Measurements from ENCODE around the gene GADD45G.
A peak's percentile ranks its signal among the peaks of the same experiment; 100 is the strongest.

GADD45G gene

GRCh38 chr9:89592213-89592815 lies 12.5 kb upstream of the GADD45G start:
- Histone ChIP-seq H3K4me3 (no peak overlapping the region), H3K27ac (no peak overlapping the region)

- H3K27ac ChIP-seq: no peak overlapping the region
Measured at GRCh38 chr9:89592963-89593726, 11.7 kb upstream of the GADD45G start.

GRCh38 chr9:89593727-89594427 lies 10.9 kb upstream of the GADD45G start:
- Histone ChIP-seq H3K4me3 (no peak overlapping the region), H3K27ac (no peak overlapping the region)

More at GRCh38 chr9:89592963-89593726, 11.7 kb upstream of the GADD45G start:
- H3K4me3 ChIP-seq: no peak overlapping the region

GRCh38 chr9:89594811-89595550 lies 9.8 kb upstream of the GADD45G start:
- H3K4me3 ChIP-seq: no peak overlapping the region
- H3K27ac ChIP-seq: no peak overlapping the region

- no peak overlapping the region for H3K27ac ChIP-seq
- H3K4me3 ChIP-seq: no peak overlapping the region
Measured at GRCh38 chr9:89595646-89596045, 9.2 kb upstream of the GADD45G start.

GRCh38 chr9:89596937-89597555 lies 7.8 kb upstream of the GADD45G start:
- H3K4me3 ChIP-seq: no peak overlapping the region
- H3K27ac ChIP-seq: no peak overlapping the region

- H3K27ac ChIP-seq: no peak overlapping the region
Measured at GRCh38 chr9:89597711-89598362, 7.0 kb upstream of the GADD45G start.

GRCh38 chr9:89598363-89598713 lies 6.5 kb upstream of the GADD45G start:
- no peak overlapping the region for H3K27ac ChIP-seq
- H3K4me3 ChIP-seq: no peak overlapping the region

More at GRCh38 chr9:89597711-89598362, 7.0 kb upstream of the GADD45G start:
- no peak overlapping the region for H3K4me3 ChIP-seq

- H3K4me3 ChIP-seq: no peak overlapping the region
Measured at GRCh38 chr9:89598926-89599325, 5.9 kb upstream of the GADD45G start.

GRCh38 chr9:89600831-89601230 lies 4.0 kb upstream of the GADD45G start:
- Histone ChIP-seq H3K4me3 (no peak overlapping the region), H3K27ac (no peak overlapping the region)

More at GRCh38 chr9:89598926-89599325, 5.9 kb upstream of the GADD45G start:
- H3K27ac ChIP-seq: no peak overlapping the region

- no peak overlapping the region for H3K4me3 ChIP-seq
- H3K27ac ChIP-seq: no peak overlapping the region
Measured at GRCh38 chr9:89601306-89601705, 3.5 kb upstream of the GADD45G start.

GRCh38 chr9:89601856-89602562 lies 2.8 kb upstream of the GADD45G start:
- Histone ChIP-seq H3K4me3 (no peak overlapping the region), H3K27ac (no peak overlapping the region)

- H3K4me3 ChIP-seq: peak overlapping the region; percentile 26 to 70 (median 63)
Measured at GRCh38 chr9:89602978-89603766, 1.6 kb upstream of the GADD45G start.

GRCh38 chr9:89603767-89604665 lies 796 bp upstream of the GADD45G start:
- H3K27ac ChIP-seq: peak overlapping the region in 8 of 21 experiments; percentile 0 to 95 (median 18)

More at GRCh38 chr9:89602978-89603766, 1.6 kb upstream of the GADD45G start:
- H3K27ac ChIP-seq: peak overlapping the region in 4 of 21 experiments; percentile 4 to 95 (median 48)

GRCh38 chr9:89605465-89606048 lies 745 bp downstream of the GADD45G start:
- Histone ChIP-seq H3K4me3 (peak overlapping the region; percentile 54 to 70 (median 65)), H3K27ac (peak overlapping the region in 20 of 21 experiments; percentile 63 to 95 (median 82))

More at GRCh38 chr9:89603767-89604665, 796 bp upstream of the GADD45G start:
- peak overlapping the region; percentile 26 to 70 (median 63) for H3K4me3 ChIP-seq

- Histone ChIP-seq H3K4me3 (peak overlapping the region; percentile 54 to 70 (median 65)), H3K27ac (peak overlapping the region in 20 of 21 experiments; percentile 37 to 95 (median 81))
Measured at GRCh38 chr9:89606049-89606623, 1.3 kb downstream of the GADD45G start.

All from skin epidermis (tissue), 12 donors.